AG09319 (cell line): ENCODE measurements around the gene SERPINB12.

Experiments used
- DNase-seq: peaks from one replicate; pipeline ENCODE4 v3.0.0-alpha.2; 2010; ENCODE audit warnings: low read depth; ENCODE audit errors: extremely low read depth
- CTCF ChIP-seq: IDR thresholded peaks from 2 replicates; pipeline ENCODE4 v1.5.1; 2011; ENCODE audit warnings: low read depth, mild to moderate bottlenecking, inconsistent platforms, low read length, moderate library complexity

SERPINB12 gene

GRCh38 chr18:63527251-63527650 is 14.9 kb upstream of the SERPINB12 start:
- no peak for TF ChIP-seq CTCF
- no peak for DNase-seq

GRCh38 chr18:63528863-63529492 is 13.2 kb upstream of the SERPINB12 start:
- no peak for DNase-seq

GRCh38 chr18:63532471-63532870 is 9.7 kb upstream of the SERPINB12 start:
- TF ChIP-seq CTCF = no peak
- no peak for DNase-seq

More at GRCh38 chr18:63528863-63529492, 13.2 kb upstream of the SERPINB12 start:
- no peak for TF ChIP-seq CTCF

- no peak for DNase-seq
- TF ChIP-seq CTCF = no peak
These were observed 7.6 kb upstream of the SERPINB12 start for GRCh38 chr18:63534615-63535014.

- TF ChIP-seq CTCF = no peak
- no peak for DNase-seq
These were observed 2.2 kb upstream of the SERPINB12 start for GRCh38 chr18:63539904-63540510.

GRCh38 chr18:63544017-63544416 is 1.8 kb downstream of the SERPINB12 start:
- DNase-seq = no peak
- TF ChIP-seq CTCF = no peak

- TF ChIP-seq CTCF = no peak
- DNase-seq = no peak
These were observed 2.8 kb downstream of the SERPINB12 start for GRCh38 chr18:63545000-63545399.
